IPS-18c (cell line): Measurements from ENCODE around the gene PAK1.

ENCODE experiments used
- H3K4me3 ChIP-seq: 2 replicates; pipeline ENCODE4 v1.7.0; 2013; ENCODE audit warnings: low read depth, mild to moderate bottlenecking, low read length, moderate library complexity; ENCODE audit not compliant: insufficient read depth
- H3K9me3 ChIP-seq: one replicate; pipeline ENCODE4 v1.6.1; 2013; ENCODE audit warnings: mild to moderate bottlenecking, low read length, moderate library complexity; ENCODE audit not compliant: control insufficient read depth, insufficient read depth

Gene PAK1

DNA sequence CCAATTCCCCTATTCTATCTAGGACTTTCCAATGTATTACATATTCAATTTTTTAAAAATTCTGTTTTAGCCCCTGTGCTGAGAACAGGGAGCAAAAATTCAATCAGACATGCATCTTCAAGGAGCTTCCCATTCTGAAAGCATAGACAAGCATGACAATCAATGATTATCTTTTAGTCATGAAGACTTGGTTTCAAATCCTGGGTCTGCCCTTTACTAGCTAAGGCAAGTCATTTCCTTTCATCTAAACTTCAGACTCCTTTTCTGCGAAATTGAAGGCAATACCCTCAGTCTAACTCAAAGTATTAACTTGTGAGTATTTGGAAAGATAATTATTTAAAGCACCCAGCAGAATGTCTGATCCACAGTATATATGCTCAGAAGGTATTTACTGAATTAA lies 24.1 kb downstream of the PAK1 start:
- Histone ChIP-seq H3K9me3 (no peaks in the 10 kb centered on the region), H3K4me3 (no peak overlapping the region)

DNA sequence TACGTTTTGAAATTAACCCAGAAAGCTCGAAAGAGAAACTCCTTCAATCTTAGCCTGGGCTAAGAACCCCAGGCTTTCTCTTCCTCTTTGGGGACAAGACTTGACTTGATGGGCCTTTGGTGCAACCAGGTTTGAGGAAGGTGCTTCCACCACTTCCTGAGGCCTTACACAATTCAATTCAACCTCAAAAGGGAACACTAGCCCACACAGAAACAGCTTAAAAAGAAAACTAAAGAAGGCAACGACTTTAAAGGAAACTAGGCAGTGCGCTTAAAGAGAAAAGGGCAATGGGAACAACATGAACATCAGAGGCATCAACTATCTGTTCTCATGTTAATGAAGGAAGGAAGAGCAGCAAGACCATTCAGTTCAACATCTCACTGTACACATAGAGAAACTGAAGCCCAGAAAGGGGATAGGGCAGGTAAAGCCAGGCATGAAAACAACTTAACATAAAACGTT lies 24.8 kb downstream of the PAK1 start:
- no peaks in the 10 kb centered on the region for H3K9me3 ChIP-seq
- H3K4me3 ChIP-seq = no peak overlapping the region

DNA sequence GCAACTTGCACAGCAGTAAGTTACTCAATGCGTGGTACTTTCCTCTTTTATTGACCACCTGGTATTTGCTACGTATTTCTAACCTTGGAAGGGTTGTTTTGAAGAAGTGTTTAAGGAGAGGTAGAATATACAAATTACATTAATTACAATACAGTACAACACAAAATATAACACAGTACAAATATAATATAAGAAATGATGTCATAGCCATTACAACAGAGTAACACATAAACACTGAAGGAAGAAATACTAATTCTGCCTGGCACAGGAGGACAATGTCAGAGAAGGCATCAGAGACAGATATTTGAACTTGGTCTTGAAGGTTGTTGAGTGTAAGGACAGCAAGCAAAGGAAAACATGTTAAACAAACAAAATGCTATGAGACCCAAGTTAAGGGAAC lies 25.6 kb downstream of the PAK1 start:
- no peak overlapping the region for H3K4me3 ChIP-seq

DNA sequence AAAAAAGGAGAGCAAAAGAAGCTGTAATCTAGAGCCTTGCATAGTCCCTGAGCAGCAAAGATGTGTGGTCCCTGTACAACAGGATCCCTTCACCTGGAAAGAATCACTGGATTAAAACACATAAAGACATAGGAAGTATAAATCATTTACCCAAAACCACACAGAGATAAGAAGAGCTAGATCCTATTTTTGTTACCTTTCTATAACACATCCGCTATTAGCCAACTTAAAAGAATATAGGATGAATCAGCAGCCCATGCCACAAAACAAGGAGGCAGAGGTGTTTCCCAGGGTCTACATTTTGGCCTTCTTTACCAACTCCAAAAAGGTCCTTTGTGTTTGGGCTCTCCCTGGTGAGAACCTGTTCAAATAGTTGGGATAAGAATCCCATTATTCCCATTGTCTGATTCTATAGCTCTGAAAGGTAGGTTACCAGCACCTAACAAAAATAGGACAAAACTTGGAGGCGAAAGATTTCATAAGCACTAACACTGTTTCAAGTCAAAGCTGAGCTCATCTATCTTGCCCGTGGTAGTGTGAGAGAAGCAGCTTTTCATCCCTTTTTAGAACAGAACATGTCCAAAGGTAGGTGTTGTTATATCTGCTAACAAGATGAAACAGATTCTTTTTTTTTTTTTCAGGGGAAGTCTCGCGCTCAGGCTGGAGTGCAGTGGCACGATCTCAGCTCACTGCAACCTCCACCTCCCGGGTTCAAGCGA lies 26.8 kb downstream of the PAK1 start:
- H3K9me3 ChIP-seq = no peaks in the 10 kb centered on the region
- H3K4me3 ChIP-seq = no peak overlapping the region

More for the DNA sequence above, 25.6 kb downstream of the PAK1 start:
- H3K9me3 ChIP-seq = no peaks in the 10 kb centered on the region

DNA sequence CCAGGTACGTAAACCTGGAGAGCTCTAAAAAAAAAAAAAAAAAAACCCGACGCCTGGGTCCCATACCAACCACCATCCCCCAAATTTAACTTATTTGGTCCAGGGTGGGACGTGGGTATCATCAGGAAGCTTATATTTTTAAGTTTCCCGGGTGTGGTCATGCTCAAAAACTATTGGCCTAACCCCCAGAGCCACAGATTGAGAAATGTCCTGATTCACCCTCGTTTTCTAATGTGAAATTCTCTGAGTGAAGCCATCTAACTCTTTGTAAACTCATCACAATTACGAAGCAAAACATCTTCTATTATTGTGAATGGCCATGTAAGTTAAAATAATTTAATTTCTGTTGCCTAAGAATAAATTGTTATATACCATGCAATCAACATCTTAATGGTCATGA lies 29.6 kb downstream of the PAK1 start:
- no peaks in the 10 kb centered on the region for H3K9me3 ChIP-seq
- no peak overlapping the region for H3K4me3 ChIP-seq

DNA sequence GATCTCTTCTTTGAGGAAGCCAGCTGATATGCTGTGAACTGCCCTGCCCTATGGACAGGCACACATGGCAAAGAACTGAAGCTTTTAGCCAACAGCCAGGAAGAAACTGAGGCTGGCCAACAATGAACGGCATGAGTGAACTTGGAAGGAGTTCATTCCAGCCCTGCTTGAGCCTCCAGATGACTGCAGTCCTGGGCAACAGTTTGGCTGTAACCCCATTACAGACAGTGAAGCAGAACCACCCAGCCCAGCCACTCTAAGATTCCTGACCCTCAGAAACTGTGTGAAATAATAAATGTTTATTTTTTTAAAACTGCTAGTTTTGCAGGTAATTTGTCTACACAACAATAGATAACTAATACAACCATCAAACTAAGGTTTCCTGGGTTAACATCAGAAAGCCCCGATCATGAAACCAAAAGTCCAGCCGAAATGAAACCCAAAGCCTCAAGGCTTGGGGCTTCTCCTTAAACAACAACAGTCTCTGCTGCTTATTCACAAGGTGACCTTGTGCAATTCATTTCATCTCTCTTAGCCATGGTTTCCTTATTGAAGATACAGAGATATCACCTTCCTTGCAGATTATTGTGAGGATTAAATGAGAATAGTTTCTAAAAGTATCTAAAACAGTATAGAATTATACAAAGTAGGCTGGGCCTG lies 31.4 kb downstream of the PAK1 start:
- Histone ChIP-seq H3K4me3 (no peak overlapping the region), H3K9me3 (no peaks in the 10 kb centered on the region)

DNA sequence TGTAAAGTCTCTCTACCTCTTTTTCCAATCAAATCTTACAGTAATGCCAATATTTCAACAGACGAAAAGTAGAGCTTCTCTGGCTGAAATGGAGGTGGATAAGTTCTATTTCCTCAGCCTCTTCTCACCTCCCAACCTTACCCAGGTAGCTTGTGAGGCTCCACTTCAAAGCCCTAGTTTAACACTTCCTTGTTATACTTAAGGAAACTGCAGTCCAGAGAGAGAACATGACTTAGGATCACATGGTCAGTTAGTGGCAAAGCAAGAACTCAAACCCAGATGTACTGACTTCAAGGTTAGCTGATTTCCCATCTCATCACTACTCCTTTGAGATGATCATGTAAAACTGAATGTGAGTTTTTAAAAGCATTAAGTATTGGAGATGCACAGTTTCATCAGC lies 32.5 kb downstream of the PAK1 start:
- H3K9me3 ChIP-seq = no peaks in the 10 kb centered on the region
- H3K4me3 ChIP-seq = no peak overlapping the region

DNA sequence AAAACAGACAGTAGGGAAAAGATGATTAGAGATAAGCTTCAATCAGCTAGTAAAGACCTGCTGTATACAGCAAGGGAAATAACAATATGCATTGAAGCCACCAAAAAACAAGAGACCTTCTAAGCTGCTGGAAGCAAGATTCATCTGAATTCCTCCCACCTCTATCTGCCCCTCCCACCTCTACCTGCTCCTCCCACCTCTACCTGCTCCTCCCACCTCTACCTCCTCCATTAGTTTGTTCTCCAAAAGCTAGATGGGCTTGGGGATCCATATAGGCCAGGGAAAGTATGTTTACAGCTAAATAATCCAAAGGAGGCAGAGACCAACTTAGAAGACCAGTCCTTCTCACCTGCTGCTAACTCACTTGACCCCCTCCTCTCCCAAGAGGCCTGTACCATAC lies 33.2 kb downstream of the PAK1 start:
- Histone ChIP-seq H3K9me3 (no peaks in the 10 kb centered on the region), H3K4me3 (no peak overlapping the region)

DNA sequence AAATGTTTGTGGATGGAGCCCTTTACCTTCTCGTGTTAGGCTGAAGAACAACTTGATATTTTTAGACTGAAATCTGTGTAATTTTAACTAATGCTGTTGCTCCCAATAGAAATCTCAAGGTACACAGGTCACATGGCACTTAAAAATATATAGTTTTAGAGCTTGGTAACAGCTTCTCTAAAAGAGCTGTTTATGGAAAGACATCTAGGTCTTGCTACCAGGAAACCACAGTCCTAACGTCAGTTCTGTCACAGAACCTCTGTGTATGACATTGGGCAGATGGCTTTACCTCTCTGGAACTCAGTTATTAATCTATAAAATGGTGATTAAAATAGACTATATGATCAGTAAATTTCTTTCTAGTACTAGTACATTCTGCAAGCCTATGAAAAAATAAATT lies 35.4 kb downstream of the PAK1 start:
- no peaks in the 10 kb centered on the region for H3K9me3 ChIP-seq
- H3K4me3 ChIP-seq = no peak overlapping the region

DNA sequence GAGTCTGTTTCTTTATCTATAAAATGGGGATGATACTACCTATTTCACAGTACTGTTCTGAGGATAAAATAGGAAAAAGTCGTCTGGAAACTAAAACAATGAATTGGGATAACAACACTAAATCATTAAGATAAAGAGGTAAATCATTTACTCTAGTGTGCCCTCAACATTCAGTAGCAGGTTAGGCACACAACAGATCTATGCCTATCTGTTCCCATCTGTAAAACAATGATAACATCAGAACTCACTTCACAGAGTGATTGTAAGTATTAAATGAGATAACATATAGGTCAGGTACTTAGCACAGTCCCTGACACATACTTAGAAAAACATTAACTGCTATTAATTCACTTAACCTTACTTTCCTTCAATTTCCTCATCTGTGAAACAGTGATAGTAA lies 36.9 kb downstream of the PAK1 start:
- no peak overlapping the region for H3K4me3 ChIP-seq
- H3K9me3 ChIP-seq = no peaks in the 10 kb centered on the region

DNA sequence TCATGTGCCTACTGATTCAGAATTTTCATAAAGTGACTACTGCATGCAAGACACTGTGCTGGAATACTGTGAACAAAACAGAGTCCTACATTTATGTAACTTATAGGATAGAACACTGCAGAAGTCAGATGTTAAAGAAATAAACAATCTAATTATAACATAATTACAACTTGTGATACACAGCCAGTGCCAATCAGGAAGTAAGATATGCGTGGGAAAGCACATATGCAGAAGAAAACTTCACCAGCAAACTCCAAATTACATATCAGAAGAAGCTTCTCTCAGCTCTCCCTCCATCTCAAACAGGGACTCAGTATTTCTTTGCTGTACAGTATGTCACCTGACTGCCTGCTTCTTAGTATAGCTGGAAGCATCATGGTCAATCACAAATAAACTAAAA lies 37.4 kb downstream of the PAK1 start:
- no peak overlapping the region for H3K4me3 ChIP-seq

DNA sequence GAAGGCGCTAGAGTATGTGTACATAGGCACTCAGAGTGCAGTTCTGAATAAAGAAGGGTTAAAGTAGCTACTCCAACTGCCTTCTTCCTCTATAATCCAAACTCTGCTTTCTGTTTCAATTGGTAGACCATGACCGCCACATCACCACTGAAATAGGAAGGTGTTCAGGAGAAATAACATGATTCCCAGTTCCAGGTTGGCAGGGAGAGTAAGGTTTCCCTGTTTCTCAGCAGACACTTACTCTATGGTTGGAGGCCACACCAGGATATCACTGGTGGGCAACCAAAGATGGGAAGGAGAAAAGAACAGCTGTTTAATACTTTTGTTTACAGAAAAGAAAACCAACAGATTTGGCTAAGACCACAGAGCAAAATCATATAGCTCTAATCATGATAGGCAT lies 37.9 kb downstream of the PAK1 start:
- Histone ChIP-seq H3K4me3 (no peak overlapping the region), H3K9me3 (no peaks in the 10 kb centered on the region)

More for the DNA sequence above, 37.4 kb downstream of the PAK1 start:
- H3K9me3 ChIP-seq = no peaks in the 10 kb centered on the region

DNA sequence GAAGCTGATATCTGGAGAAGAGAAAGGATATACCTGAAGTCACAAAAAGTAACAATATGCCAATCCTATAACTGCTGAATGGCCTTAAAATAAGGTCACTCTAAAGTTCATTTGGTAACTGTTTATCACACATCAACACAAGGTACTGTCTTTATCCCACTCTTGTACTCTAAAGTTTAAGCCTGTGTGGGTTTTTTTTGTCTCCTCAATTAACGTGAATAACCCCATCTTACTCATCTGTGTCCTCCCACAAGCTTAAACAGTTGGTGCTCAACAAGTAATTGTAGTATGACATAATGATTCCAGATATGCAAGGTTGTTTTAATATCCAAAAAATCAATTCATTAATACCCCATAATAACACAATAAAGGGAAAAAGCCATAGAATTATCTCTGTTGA lies 42.1 kb downstream of the PAK1 start:
- Histone ChIP-seq H3K4me3 (no peak overlapping the region), H3K9me3 (no peaks in the 10 kb centered on the region)

DNA sequence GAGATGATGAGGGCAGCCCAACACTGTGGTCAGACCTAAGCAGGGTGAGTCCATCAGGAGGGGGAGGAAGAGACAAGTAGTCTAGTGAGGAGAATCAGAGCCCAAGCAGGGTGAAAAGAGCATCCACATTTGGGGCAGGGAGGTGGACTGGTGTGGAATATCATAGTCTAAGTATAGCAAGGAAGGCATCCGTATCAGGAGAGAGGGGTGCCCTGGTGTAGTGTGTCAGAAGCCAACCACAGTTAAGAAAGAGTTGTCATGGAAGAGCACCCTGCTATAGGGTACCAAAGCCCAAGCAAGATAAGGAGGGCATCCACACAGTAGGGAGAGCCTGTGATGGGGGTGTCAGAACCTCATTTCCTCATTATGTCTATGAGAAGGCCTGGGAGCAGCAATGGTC lies 45.3 kb downstream of the PAK1 start:
- Histone ChIP-seq H3K9me3 (no peaks in the 10 kb centered on the region), H3K4me3 (no peak overlapping the region)

DNA sequence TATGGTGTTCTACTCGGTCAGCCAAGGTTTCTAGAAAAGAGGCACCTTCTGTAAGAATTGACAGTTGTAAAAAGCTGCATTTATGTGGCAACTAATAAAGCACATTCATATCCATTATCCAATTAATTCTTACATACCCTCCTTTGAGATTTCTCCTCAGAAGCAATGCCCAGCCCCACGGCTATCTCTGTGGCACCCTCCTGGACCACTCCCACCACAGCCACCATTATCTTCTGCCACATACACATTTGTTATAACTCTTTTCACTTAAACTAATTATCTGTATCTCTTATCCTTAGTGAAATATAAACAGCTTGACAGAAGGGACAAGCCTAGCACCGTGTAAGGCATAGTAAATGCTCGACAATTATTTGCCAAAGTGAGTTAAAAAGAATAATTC lies 48.5 kb downstream of the PAK1 start:
- Histone ChIP-seq H3K9me3 (no peaks in the 10 kb centered on the region), H3K4me3 (no peak overlapping the region)

DNA sequence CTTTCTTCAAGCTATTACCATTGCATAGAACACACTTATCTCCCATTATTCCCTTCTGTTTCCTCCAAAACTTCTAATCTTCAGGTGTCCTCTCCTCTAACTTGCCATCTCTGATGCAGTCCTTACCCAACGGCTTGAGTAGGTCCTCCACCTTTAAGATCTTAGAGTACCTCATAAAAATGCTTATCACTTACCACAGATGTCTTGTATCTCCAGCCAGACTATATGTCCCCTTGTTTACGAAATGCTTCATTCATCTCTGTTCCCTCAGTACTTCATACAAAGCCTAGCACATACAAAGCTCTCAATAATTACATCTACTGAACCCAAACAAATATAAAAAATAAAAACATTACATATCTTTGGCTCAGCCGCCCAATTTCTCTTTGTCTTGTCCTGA lies 49.2 kb downstream of the PAK1 start:
- no peak overlapping the region for H3K4me3 ChIP-seq
- no peaks in the 10 kb centered on the region for H3K9me3 ChIP-seq

DNA sequence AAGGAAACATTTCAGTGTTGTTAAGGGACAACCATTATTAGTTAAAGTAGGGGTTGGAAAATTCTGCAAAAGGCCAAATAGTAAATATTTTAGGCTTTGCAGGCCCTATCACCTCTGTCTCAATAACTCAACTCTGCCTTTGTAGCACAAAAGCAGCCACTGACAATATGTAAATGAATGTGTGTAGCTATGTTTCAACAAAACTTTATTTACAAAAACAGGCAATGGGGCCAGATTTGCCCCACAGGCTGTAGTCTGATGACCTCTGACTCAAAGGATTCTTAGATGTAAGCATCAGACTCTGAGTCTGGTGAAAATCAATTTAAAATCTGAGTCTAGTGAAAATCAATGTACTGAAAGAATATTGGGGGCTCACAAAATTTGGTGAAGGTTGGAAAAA lies 50.3 kb downstream of the PAK1 start:
- Histone ChIP-seq H3K9me3 (no peaks in the 10 kb centered on the region), H3K4me3 (no peak overlapping the region)

DNA sequence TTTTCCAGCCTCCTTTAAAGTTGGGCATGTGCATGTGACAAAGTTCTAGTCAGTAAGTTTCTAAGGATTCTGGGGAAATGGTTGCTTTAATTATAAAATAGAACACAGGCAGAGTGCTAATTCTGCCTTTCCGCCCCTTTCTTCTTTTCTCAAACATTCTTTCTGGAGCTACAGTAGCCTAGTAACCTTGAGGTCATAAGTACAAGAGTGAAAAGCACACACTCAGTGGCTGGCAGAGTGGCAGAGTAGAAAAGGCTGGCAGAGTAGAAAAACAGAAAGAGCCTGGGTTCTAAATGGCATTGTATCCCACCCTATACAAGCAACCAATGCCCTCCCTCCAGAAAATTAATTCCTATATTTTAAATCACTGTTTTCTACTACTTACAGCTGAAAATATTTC lies 51.2 kb downstream of the PAK1 start:
- Histone ChIP-seq H3K9me3 (no peaks in the 10 kb centered on the region), H3K4me3 (no peak overlapping the region)
